Measurements from ENCODE around the gene MXRA7. TPM values are rescaled to one million over a fixed set of nuclear protein-coding genes. Genes with fewer than 3 reads are reported as not detected.
A peak's percentile ranks its signal among the peaks of the same experiment; 100 is the strongest.

The MXRA7 gene
- total RNA-seq, 2 experiments from 2014 or later = 8.4 to 8.6 TPM

DNA sequence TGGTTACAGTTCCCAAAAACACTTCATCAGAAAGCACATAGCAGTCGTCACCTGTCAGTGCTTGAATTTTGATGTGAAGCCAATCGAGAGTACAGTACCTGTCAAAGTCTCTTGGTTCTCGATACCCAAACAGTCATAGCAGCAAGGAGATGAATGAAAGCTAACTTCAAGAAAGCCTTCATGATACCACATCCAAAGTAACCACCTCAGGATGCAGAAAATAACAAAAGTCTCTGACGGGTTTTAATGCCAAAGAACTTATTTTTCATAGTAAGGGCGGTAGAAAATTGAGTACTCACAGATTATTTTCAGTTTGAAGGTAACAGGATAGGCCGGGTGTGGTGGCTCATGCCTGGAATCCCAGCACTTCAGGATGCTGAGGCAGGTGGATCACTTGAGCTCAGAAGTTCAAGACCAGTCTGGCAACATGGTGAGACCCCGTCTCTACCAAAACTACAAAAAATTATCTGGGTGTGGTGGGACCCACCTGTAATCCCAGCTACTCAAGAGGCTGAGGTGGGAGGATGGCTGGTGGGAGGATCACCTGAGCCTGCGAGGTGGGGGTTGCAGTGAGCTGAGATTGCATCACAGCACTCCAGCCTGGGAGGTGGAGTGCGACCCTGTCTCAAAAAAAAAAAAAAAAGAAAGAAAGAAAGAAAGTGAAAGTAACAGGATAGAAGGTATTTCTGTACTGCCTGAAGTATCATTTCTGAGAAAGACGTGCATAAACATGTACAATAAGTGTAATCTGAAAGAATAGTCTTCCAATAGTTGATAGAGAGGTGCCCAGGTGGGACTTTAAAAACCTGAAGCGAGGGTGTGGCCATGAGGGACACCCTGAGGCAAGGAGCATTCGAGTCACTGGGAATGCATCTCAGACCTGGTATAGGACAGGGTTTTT is 42.5 kb upstream of the MXRA7 start:
- peak overlapping the region; percentile 90 for H3K27ac Mint-ChIP-seq
- H3K27me3 Mint-ChIP-seq = no peaks in the 10 kb centered on the region
- H3K4me1 Mint-ChIP-seq (ENCODE audit: low read depth) = peaks cover 18% of the 10 kb centered on the region
- peaks cover 15% of the 10 kb centered on the region for H3K36me3 Mint-ChIP-seq (ENCODE audit: low read depth)
- no peaks in the 10 kb centered on the region for H3K9me3 Mint-ChIP-seq
- TF ChIP-seq, protein P1, sequence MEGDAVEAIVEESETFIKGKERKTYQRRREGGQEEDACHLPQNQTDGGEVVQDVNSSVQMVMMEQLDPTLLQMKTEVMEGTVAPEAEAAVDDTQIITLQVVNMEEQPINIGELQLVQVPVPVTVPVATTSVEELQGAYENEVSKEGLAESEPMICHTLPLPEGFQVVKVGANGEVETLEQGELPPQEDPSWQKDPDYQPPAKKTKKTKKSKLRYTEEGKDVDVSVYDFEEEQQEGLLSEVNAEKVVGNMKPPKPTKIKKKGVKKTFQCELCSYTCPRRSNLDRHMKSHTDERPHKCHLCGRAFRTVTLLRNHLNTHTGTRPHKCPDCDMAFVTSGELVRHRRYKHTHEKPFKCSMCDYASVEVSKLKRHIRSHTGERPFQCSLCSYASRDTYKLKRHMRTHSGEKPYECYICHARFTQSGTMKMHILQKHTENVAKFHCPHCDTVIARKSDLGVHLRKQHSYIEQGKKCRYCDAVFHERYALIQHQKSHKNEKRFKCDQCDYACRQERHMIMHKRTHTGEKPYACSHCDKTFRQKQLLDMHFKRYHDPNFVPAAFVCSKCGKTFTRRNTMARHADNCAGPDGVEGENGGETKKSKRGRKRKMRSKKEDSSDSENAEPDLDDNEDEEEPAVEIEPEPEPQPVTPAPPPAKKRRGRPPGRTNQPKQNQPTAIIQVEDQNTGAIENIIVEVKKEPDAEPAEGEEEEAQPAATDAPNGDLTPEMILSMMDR (IDR thresholded peaks at IDR 0.05) = no peak
- ChIA-PET CTCF (no interaction called here), POLR2A (interaction anchor here (0.6 to 3.2 kb wide), 9 partner anchors 10 to 375 kb away, joined by 3 to 38 read pairs (median 4); partner anchors contain the start of genes METTL23, MFSD11 and SRSF2)
- ATAC-seq (peak; percentile 82), DNase-seq (no peak)
- peak overlapping the region; percentile 75 for H3K4me3 Mint-ChIP-seq
- intact Hi-C loops (cut with micrococcal nuclease) = no loop called here

DNA sequence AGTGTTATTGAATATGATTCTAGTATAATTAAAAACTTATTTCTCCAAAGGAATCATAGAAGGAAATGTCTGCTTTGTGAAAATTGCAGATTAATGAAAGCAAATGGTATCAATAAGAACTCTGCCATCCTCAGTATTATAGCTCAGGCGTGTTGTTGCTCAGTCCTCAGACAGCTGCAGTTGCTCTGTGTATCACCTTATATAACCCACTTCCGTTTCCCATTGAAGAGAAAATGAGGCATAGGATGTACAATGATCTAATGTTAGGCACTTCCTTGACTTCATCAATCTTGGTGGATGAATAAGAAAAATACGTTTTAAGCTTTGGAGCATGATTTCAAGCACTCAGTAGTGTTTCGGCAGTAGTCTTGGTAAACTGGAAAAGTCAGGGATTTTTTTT is 41.2 kb upstream of the MXRA7 start:
- TF ChIP-seq, protein P1 (IDR thresholded peaks at IDR 0.05) = no peak
- H3K27ac Mint-ChIP-seq = peak overlapping the region; percentile 83
- no peaks in the 10 kb centered on the region for H3K9me3 Mint-ChIP-seq
- H3K4me3 Mint-ChIP-seq = peak overlapping the region; percentile 17
- CTCF ChIA-PET = no interaction called here
- H3K36me3 Mint-ChIP-seq (ENCODE audit: low read depth) = peaks cover 10% of the 10 kb centered on the region
- POLR2A ChIA-PET = interaction anchor here (1.0 to 3.2 kb wide), 5 partner anchors 9 to 185 kb away, joined by 3 to 38 read pairs (median 5); partner anchors contain the start of genes MFSD11 and SRSF2
- H3K27me3 Mint-ChIP-seq = no peaks in the 10 kb centered on the region
- peak; percentile 48 for ATAC-seq
- no peak for DNase-seq
- intact Hi-C loops (cut with micrococcal nuclease) = no loop called here
- H3K4me1 Mint-ChIP-seq (ENCODE audit: low read depth) = peaks cover 18% of the 10 kb centered on the region

DNA sequence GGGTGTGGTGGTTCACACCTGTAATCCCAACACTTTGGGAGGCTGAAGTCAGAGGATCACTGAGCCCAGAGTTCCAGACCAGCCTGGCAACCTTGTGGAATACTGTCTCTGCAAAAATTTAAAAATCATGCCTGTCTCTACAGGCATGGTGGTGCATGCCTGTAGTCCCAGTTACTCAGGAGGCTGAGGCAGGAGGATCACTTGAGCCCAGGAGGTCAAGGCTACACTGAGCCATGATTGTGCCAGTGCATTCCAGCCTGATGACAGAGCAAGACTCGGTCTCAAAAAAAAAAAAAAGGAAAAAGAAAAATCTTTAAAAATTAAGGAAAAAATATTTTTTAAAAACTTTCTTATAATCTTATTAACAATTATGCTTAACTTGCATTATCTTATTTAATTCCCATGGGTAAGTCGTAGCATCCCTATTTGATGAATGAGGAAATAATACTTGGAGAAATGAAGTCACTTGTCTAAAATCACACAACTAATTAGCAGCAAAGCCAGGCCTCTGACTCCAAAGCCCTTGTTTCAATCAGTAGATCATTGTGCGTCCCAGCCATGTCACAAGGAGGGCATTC is 40.7 kb upstream of the MXRA7 start:
- H3K4me1 Mint-ChIP-seq (ENCODE audit: low read depth) = peaks cover 18% of the 10 kb centered on the region
- H3K9me3 Mint-ChIP-seq = no peaks in the 10 kb centered on the region
- H3K27me3 Mint-ChIP-seq = no peaks in the 10 kb centered on the region
- no peak for DNase-seq
- TF ChIP-seq, protein P1 (IDR thresholded peaks at IDR 0.05) = no peak
- ATAC-seq = no peak
- no peak overlapping the region for H3K4me3 Mint-ChIP-seq
- intact Hi-C loops (cut with micrococcal nuclease) = no loop called here
- ChIA-PET CTCF (no interaction called here), POLR2A (interaction anchor here (1.0 to 3.2 kb wide), 4 partner anchors 8 to 185 kb away, joined by 4 to 38 read pairs (median 12); partner anchors contain the start of genes MFSD11 and SRSF2)
- H3K27ac Mint-ChIP-seq = no peak overlapping the region
- H3K36me3 Mint-ChIP-seq (ENCODE audit: low read depth) = peaks cover 15% of the 10 kb centered on the region

DNA sequence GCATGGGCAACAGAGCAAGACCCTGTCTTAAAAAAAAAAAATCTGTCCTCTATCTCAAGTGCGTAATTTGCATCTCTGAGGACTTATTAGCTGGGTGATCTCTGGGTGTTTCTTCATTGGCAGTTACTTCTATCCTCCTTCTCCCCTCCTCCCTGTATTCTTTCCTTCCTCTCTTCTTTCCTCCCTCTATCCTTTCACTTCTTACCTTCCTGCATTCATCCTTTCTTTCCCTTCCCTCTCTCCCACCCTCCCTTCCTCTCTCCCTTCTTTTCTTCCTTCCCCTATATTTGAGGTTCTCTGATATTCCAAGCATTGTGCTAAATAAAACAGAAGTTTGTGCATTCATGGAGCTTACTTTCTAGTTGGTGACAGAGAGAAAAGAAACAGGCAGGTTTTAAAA is 37.9 kb upstream of the MXRA7 start:
- no peak for ATAC-seq
- H3K27ac Mint-ChIP-seq = no peak overlapping the region
- POLR2A ChIA-PET = interaction anchor here (0.7 to 3.0 kb wide), 5 partner anchors 12 to 375 kb away, joined by 3 to 11 read pairs (median 3); partner anchors contain the start of gene SRSF2
- H3K4me1 Mint-ChIP-seq (ENCODE audit: low read depth) = peaks cover 21% of the 10 kb centered on the region
- H3K9me3 Mint-ChIP-seq = no peaks in the 10 kb centered on the region
- DNase-seq = no peak
- TF ChIP-seq, protein P1 (IDR thresholded peaks at IDR 0.05) = no peak
- CTCF ChIA-PET = no interaction called here
- peaks cover 22% of the 10 kb centered on the region for H3K36me3 Mint-ChIP-seq (ENCODE audit: low read depth)
- no peak overlapping the region for H3K4me3 Mint-ChIP-seq
- H3K27me3 Mint-ChIP-seq = no peaks in the 10 kb centered on the region
- intact Hi-C loops (cut with micrococcal nuclease) = no loop called here

Data from activated CD8-positive, alpha-beta T cell treated with anti-CD3 and anti-CD28 coated beads for 36 hours (primary cell).